ENCODE data around the gene VWCE. TPM values are rescaled to one million over a fixed set of nuclear protein-coding genes. Genes with fewer than 3 reads are reported as not detected.
A peak's percentile ranks its signal among the peaks of the same experiment; 100 is the strongest.

VWCE gene
- total and polyA plus RNA-seq, 9 of the 15 experiments (the other 6 are each of a cell fraction or from before 2014, with no cell fraction given), result 0.06 to 1.6 (median 0.63) TPM; not detected in 1

DNA sequence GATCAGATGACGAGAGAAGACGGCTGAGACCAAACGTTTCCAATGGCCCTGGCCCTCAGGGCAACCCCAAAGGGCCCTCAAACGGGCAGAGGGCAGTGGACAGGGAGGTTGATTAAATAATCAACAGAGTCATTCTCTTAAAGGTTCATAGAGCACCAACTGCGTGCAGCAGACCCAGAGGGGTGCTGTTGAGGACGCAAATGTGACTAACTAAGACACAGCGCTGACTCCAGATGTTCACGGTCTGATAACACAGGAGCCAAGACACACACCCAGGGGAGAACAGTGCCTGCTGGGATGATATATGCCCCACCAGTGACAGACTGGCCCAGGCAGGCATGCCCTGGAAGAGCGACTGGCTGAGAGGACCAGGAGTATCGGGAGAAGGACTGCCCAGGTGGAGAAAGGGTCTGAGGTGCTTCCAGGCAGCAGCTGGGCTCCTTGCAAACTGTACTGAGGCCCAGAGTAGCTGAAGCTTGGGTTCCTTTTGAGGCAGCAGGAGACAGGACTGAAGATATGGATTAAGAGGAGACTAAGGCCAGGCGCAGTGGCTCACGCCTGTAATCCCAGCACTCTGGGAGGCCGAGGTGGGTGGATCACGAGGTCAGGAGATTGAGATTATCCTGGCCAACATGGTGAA lies 7.7 kb downstream of the VWCE start (continued):
- no peak for TF ChIP-seq SIX5 (IDR thresholded peaks at IDR 0.05; ENCODE audit: borderline replicate concordance in 1 of 2, insufficient read depth in 1 of 2, low read depth in 1 of 2, low read length in 2 of 2)
- TF ChIP-seq, protein P1, sequence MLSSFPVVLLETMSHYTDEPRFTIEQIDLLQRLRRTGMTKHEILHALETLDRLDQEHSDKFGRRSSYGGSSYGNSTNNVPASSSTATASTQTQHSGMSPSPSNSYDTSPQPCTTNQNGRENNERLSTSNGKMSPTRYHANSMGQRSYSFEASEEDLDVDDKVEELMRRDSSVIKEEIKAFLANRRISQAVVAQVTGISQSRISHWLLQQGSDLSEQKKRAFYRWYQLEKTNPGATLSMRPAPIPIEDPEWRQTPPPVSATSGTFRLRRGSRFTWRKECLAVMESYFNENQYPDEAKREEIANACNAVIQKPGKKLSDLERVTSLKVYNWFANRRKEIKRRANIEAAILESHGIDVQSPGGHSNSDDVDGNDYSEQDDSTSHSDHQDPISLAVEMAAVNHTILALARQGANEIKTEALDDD (IDR thresholded peaks at IDR 0.05), result peak; percentile 95
- TF ChIP-seq NFE2L1 (tag; IDR thresholded peaks at IDR 0.05; ENCODE audit: borderline replicate concordance, low read depth), result no peak
- TF ChIP-seq TEAD4 (IDR thresholded peaks at IDR 0.05; ENCODE audit: low read length), result peak; percentile 95
- no peak for TF ChIP-seq TEAD4 (CRISPR knock-in tag; IDR thresholded peaks at IDR 0.05; ENCODE audit: borderline replicate concordance)
- peak; percentile 98 for TF ChIP-seq ARID1B (IDR thresholded peaks at IDR 0.05)
- no peak for TF ChIP-seq ZNF75A (CRISPR knock-in tag; IDR thresholded peaks at IDR 0.05)
- TF ChIP-seq CBX3 (IDR thresholded peaks at IDR 0.05; ENCODE audit: borderline replicate concordance in 1 of 2, low read length in 2 of 2), result peak in 1 of 2 experiments; percentile 84; a peak in 2 of 3 replicates
- TF ChIP-seq CBX1 (IDR thresholded peaks at IDR 0.05; ENCODE audit: low read depth), result no peak
- peak; percentile 89 for TF ChIP-seq KLF16 (IDR thresholded peaks at IDR 0.05)
- TF ChIP-seq SMAD4 (CRISPR knock-in tag; conservative IDR thresholded peaks at IDR 0.05), result peak; percentile 87
- TF ChIP-seq, protein P2, sequence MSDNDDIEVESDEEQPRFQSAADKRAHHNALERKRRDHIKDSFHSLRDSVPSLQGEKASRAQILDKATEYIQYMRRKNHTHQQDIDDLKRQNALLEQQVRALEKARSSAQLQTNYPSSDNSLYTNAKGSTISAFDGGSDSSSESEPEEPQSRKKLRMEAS (CRISPR knock-in tag; IDR thresholded peaks at IDR 0.05), result peak; percentile 73
- no peak for TF ChIP-seq KLF1 (tag; IDR thresholded peaks at IDR 0.05)
- TF ChIP-seq TOE1 (IDR thresholded peaks at IDR 0.05; ENCODE audit: borderline replicate concordance), result peak; percentile 51
- no peak for TF ChIP-seq TOE1 (CRISPR knock-in tag; IDR thresholded peaks at IDR 0.05; ENCODE audit: borderline replicate concordance, low read depth)
- TF ChIP-seq HDGF (IDR thresholded peaks at IDR 0.05), result peak; percentile 52; the same call in 1 of the 2 replicates
- no peak for TF ChIP-seq SRSF7 (optimal IDR thresholded peaks at IDR 0.05; ENCODE audit: low read depth, low read length)
- no peak for TF ChIP-seq KLF6 (CRISPR knock-in tag; IDR thresholded peaks at IDR 0.05; ENCODE audit: borderline replicate concordance)
- TF ChIP-seq RNF2 (IDR thresholded peaks at IDR 0.05), result peak; percentile 90
- no peak for TF ChIP-seq SIN3B (IDR thresholded peaks at IDR 0.05; ENCODE audit: low read depth)
- TF ChIP-seq, protein P3, sequence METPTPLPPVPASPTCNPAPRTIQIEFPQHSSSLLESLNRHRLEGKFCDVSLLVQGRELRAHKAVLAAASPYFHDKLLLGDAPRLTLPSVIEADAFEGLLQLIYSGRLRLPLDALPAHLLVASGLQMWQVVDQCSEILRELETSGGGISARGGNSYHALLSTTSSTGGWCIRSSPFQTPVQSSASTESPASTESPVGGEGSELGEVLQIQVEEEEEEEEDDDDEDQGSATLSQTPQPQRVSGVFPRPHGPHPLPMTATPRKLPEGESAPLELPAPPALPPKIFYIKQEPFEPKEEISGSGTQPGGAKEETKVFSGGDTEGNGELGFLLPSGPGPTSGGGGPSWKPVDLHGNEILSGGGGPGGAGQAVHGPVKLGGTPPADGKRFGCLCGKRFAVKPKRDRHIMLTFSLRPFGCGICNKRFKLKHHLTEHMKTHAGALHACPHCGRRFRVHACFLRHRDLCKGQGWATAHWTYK (CRISPR knock-in tag; IDR thresholded peaks at IDR 0.05), result peak; percentile 62; the same call in 1 of the 2 replicates
- no peak for TF ChIP-seq ZNF695 (CRISPR knock-in tag; IDR thresholded peaks at IDR 0.05)
- TF ChIP-seq, protein P4, sequence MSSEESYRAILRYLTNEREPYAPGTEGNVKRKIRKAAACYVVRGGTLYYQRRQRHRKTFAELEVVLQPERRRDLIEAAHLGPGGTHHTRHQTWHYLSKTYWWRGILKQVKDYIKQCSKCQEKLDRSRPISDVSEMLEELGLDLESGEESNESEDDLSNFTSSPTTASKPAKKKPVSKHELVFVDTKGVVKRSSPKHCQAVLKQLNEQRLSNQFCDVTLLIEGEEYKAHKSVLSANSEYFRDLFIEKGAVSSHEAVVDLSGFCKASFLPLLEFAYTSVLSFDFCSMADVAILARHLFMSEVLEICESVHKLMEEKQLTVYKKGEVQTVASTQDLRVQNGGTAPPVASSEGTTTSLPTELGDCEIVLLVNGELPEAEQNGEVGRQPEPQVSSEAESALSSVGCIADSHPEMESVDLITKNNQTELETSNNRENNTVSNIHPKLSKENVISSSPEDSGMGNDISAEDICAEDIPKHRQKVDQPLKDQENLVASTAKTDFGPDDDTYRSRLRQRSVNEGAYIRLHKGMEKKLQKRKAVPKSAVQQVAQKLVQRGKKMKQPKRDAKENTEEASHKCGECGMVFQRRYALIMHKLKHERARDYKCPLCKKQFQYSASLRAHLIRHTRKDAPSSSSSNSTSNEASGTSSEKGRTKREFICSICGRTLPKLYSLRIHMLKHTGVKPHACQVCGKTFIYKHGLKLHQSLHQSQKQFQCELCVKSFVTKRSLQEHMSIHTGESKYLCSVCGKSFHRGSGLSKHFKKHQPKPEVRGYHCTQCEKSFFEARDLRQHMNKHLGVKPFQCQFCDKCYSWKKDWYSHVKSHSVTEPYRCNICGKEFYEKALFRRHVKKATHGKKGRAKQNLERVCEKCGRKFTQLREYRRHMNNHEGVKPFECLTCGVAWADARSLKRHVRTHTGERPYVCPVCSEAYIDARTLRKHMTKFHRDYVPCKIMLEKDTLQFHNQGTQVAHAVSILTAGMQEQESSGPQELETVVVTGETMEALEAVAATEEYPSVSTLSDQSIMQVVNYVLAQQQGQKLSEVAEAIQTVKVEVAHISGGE (CRISPR knock-in tag; IDR thresholded peaks at IDR 0.05), result 0 out of 6 replicates have a peak, but pooled peaks of 1 of the 3 experiments have one; percentile 38
